Dedifferentiated amniotic fluid mesenchymal stem cell (primary cell): ENCODE results near the gene HAUS8.
"Not testable (repeated sequence)": the region's sequence is repeated elsewhere in the genome, so short reads cannot be mapped to it uniquely, and the experiment has no call there.

ENCODE experiments used
- DNase-seq: peaks from one replicate; pipeline ENCODE4 v3.0.0-alpha.2; 2016; ENCODE audit errors: extremely low spot score

HAUS8 gene

GRCh38 chr19:17035842-17036424, 39.3 kb downstream of the HAUS8 start:
- DNase-seq: no peak

- no peak for DNase-seq
Measured at GRCh38 chr19:17031741-17032140, 43.5 kb downstream of the HAUS8 start.

GRCh38 chr19:17027535-17027975, 47.7 kb downstream of the HAUS8 start:
- DNase-seq: no peak

- no peak for DNase-seq
Measured at GRCh38 chr19:17026706-17027534, 48.3 kb downstream of the HAUS8 start, which contains the start of gene CPAMD8. TSS of gene CPAMD8 (minus strand) at chr19:17026810. CDS start at chr19:17026642, 168 bp downstream.

- no peak for DNase-seq
Measured at GRCh38 chr19:17025991-17026658, 49.1 kb downstream of the HAUS8 start.

- DNase-seq: no peak
Measured at GRCh38 chr19:17025361-17025760, 49.9 kb downstream of the HAUS8 start.

- not testable (repeated sequence) for DNase-seq
Measured at GRCh38 chr19:17024941-17025340, 50.3 kb downstream of the HAUS8 start.

- DNase-seq: no peak
Measured at GRCh38 chr19:17023805-17024204, 51.4 kb downstream of the HAUS8 start.

GRCh38 chr19:17022738-17023137, 52.5 kb downstream of the HAUS8 start:
- DNase-seq: no peak

- DNase-seq: no peak
Measured at GRCh38 chr19:17021793-17022590, 53.3 kb downstream of the HAUS8 start.

GRCh38 chr19:17021328-17021727, 53.9 kb downstream of the HAUS8 start:
- DNase-seq: no peak

- DNase-seq: no peak
Measured at GRCh38 chr19:17020823-17021222, 54.4 kb downstream of the HAUS8 start.

- no peak for DNase-seq
Measured at GRCh38 chr19:17020385-17020784, 54.9 kb downstream of the HAUS8 start.

- not testable (repeated sequence) for DNase-seq
Measured at GRCh38 chr19:17014212-17014861, 60.9 kb downstream of the HAUS8 start.

- DNase-seq: no peak
Measured at GRCh38 chr19:17011485-17011884, 63.8 kb downstream of the HAUS8 start.

- no peak for DNase-seq
Measured at GRCh38 chr19:17006579-17006978, 68.7 kb downstream of the HAUS8 start.

GRCh38 chr19:17005000-17005399, 70.3 kb downstream of the HAUS8 start:
- DNase-seq: no peak

- DNase-seq: no peak
Measured at GRCh38 chr19:17004386-17004785, 70.9 kb downstream of the HAUS8 start.

GRCh38 chr19:17002455-17002854, 72.8 kb downstream of the HAUS8 start:
- DNase-seq: no peak

- no peak for DNase-seq
Measured at GRCh38 chr19:17001603-17002183, 73.6 kb downstream of the HAUS8 start.
